HEK293 (cell line): ENCODE results near the gene ENPEP.

Experiments
- CTCF ChIP-seq: fragments of 450-650 bp; formaldehyde crosslinking; IDR thresholded peaks from 2 replicates; pipeline ENCODE4 v1.5.1; 2016; ENCODE audit warnings: missing biosample characterization, missing genetic modification characterization
- SCRT2 ChIP-seq: fragments of 450-650 bp; formaldehyde crosslinking; IDR thresholded peaks from 2 replicates; pipeline ENCODE4 v1.5.1; 2016; ENCODE audit warnings: missing biosample characterization, missing genetic modification characterization
- ZNF280C ChIP-seq: fragments of 450-650 bp; formaldehyde crosslinking; IDR thresholded peaks from 2 replicates; pipeline ENCODE4 v1.5.1; 2016; ENCODE audit warnings: missing biosample characterization, missing genetic modification characterization
- ZNF518A ChIP-seq: fragments of 450-650 bp; formaldehyde crosslinking; conservative IDR thresholded peaks from 2 replicates; pipeline ENCODE4 v1.5.1; 2016; ENCODE audit warnings: low read depth, missing biosample characterization, missing genetic modification characterization
- ZNF670 ChIP-seq: fragments of 450-650 bp; formaldehyde crosslinking; IDR thresholded peaks from 2 replicates; pipeline ENCODE4 v1.5.1; 2016; ENCODE audit warnings: missing biosample characterization, missing genetic modification characterization, low read depth

- TF ChIP-seq CTCF (tag by site-specific recombination) (no peak), ZNF280C (tag by site-specific recombination) (no peak), ZNF518A (tag by site-specific recombination) (no peak), ZNF670 (tag by site-specific recombination) (no peak), SCRT2 (tag by site-specific recombination) (no peak)
Measured at GRCh38 chr4:110442788-110443187, 33.2 kb upstream of the ENPEP start.
